Measurements from ENCODE around the gene RAB5A. TPM values are rescaled to one million over a fixed set of nuclear protein-coding genes. Genes with fewer than 3 reads are reported as not detected.

The RAB5A gene
- total and polyA plus RNA-seq, 2 of the 4 experiments (the other 2 are of a cell fraction), result 33.3 to 46.4 TPM

GRCh38 chr3:19950316-19950715 is 3.4 kb downstream of the RAB5A start:
- Histone ChIP-seq H4K20me1 (ENCODE audit: insufficient read depth, low read length) (peaks cover 47% of the 10 kb centered on the region), H3K56ac (ENCODE audit: extremely low read depth, insufficient read depth, low read length) (no peak overlapping the region), H2AK9ac (replicated peaks; ENCODE audit: low read depth, low read length, poor library complexity) (no peak overlapping the region), H3K18ac (ENCODE audit: low read depth, low read length) (no peak overlapping the region), H3K23ac (ENCODE audit: low read depth, low read length) (no peak overlapping the region), H3K9me3 (ENCODE audit: control insufficient read depth, insufficient read depth, low read length) (no peaks in the 10 kb centered on the region), H2BK120ac (ENCODE audit: low read depth, low read length) (no peak overlapping the region), H3K14ac (replicated peaks; ENCODE audit: low read depth, low read length) (no peak overlapping the region), H3K4ac (ENCODE audit: low read depth, low read length) (no peak overlapping the region), H2BK15ac (ENCODE audit: low read depth, low read length) (no peak overlapping the region), H3K4me1 (ENCODE audit: control insufficient read depth, insufficient read depth, low read length) (peaks cover 6% of the 10 kb centered on the region; the same call in 1 of the 2 replicates), H3K4me3 (ENCODE audit: insufficient read depth, low read depth, low read length) (no peak overlapping the region), H4K91ac (ENCODE audit: insufficient read depth, low read depth, low read length) (no peak overlapping the region), H2BK20ac (ENCODE audit: low read depth, low read length) (no peak overlapping the region), H2AK5ac (ENCODE audit: low read depth, low read length) (no peak overlapping the region), H3K36me3 (ENCODE audit: control insufficient read depth, insufficient read depth, low read length) (peaks cover 23% of the 10 kb centered on the region), H3K27me3 (ENCODE audit: control insufficient read depth, insufficient read depth, low read length) (no peaks in the 10 kb centered on the region), H3K27ac (ENCODE audit: insufficient read depth, low read length) (no peak overlapping the region), H2BK5ac (ENCODE audit: low read depth, low read length, poor library complexity, severe bottlenecking) (no peak overlapping the region), H3K9me1 (ENCODE audit: insufficient read depth, low read length) (no peaks in the 10 kb centered on the region; the same call in 1 of the 2 replicates), H3K9ac (ENCODE audit: low read depth, low read length) (no peak overlapping the region), H4K8ac (ENCODE audit: low read depth in 2 of 2, low read length in 2 of 2) (no peak overlapping the region), H4K5ac (ENCODE audit: low read depth, low read length) (no peak overlapping the region), H2AFZ (replicated peaks; ENCODE audit: low read length, poor library complexity) (no peak overlapping the region), H3K79me1 (ENCODE audit: low read depth in 1 of 2, low read length in 2 of 2) (peaks cover 5 to 25% of the 10 kb centered on the region in 2 experiments; a peak in 3 of 4 replicates), H3K4me2 (ENCODE audit: low read depth, low read length) (no peak overlapping the region)
- dilution Hi-C loops (cut with HindIII; ENCODE audit: low sequenced_read_pairs, unreplicated experiment) (no loop called here), intact Hi-C loops (cut with micrococcal nuclease) (no loop called here), in situ Hi-C loops (cut with MboI; ENCODE audit: low sequenced_read_pairs) (no loop called here)
- TF ChIP-seq CEBPB (IDR thresholded peaks at IDR 0.05; ENCODE audit: low read depth, low read length), result no peak
- TF ChIP-seq FOS (IDR thresholded peaks at IDR 0.05; ENCODE audit: low read depth, low read length), result no peak
- TF ChIP-seq RCOR1 (IDR thresholded peaks at IDR 0.05; ENCODE audit: insufficient replicate concordance, low read length), result no peak
- no peak for TF ChIP-seq NFE2L2 (IDR thresholded peaks at IDR 0.05; ENCODE audit: low read depth, low read length)
- no peak for TF ChIP-seq MXI1 (IDR thresholded peaks at IDR 0.05; ENCODE audit: borderline replicate concordance, low read depth, low read length)
- TF ChIP-seq, protein P1, sequence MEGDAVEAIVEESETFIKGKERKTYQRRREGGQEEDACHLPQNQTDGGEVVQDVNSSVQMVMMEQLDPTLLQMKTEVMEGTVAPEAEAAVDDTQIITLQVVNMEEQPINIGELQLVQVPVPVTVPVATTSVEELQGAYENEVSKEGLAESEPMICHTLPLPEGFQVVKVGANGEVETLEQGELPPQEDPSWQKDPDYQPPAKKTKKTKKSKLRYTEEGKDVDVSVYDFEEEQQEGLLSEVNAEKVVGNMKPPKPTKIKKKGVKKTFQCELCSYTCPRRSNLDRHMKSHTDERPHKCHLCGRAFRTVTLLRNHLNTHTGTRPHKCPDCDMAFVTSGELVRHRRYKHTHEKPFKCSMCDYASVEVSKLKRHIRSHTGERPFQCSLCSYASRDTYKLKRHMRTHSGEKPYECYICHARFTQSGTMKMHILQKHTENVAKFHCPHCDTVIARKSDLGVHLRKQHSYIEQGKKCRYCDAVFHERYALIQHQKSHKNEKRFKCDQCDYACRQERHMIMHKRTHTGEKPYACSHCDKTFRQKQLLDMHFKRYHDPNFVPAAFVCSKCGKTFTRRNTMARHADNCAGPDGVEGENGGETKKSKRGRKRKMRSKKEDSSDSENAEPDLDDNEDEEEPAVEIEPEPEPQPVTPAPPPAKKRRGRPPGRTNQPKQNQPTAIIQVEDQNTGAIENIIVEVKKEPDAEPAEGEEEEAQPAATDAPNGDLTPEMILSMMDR (conservative IDR thresholded peaks at IDR 0.05; ENCODE audit: low read depth, low read length), result no peak
- TF ChIP-seq RFX5 (IDR thresholded peaks at IDR 0.05; ENCODE audit: low read depth, low read length), result no peak
- no peak for TF ChIP-seq BHLHE40 (IDR thresholded peaks at IDR 0.05; ENCODE audit: low read depth, low read length)
- TF ChIP-seq, protein P2, sequence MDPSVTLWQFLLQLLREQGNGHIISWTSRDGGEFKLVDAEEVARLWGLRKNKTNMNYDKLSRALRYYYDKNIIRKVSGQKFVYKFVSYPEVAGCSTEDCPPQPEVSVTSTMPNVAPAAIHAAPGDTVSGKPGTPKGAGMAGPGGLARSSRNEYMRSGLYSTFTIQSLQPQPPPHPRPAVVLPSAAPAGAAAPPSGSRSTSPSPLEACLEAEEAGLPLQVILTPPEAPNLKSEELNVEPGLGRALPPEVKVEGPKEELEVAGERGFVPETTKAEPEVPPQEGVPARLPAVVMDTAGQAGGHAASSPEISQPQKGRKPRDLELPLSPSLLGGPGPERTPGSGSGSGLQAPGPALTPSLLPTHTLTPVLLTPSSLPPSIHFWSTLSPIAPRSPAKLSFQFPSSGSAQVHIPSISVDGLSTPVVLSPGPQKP (IDR thresholded peaks at IDR 0.05; ENCODE audit: borderline replicate concordance, low read depth, low read length), result no peak
- no TSS peak for BruUV-seq (replicated peaks)
- DNase-seq (no peak), ATAC-seq (ENCODE audit: low read depth) (no peak)
- WGBS, 2 experiments (ENCODE audit: extremely low coverage in 2 of 2, insufficient read length in 1 of 2), result 100% methylated on average over 1 of the region's 2 CpGs; no CpG with 5 or more reads in 1 of the 2 experiments
- ChIA-PET CTCF (no interaction called here), POLR2A (ENCODE audit: unreplicated experiment) (no interaction called here)

Measured in IMR-90 (cell line).